GM12891 (cell line): Measurements from ENCODE around the gene ITPA.

Source experiments
- PAX5 ChIP-seq: IDR thresholded peaks from 2 replicates; pipeline ENCODE4 v1.6.1; 2011; ENCODE audit warnings: low read length, moderate library complexity, mild to moderate bottlenecking; ENCODE audit not compliant: insufficient read depth, severe bottlenecking
- POLR2A ChIP-seq: IDR thresholded peaks from 2 replicates; pipeline ENCODE4 v1.6.1; 2011; ENCODE audit warnings: low read depth, low read length, control low read depth
- POLR2AphosphoS5 ChIP-seq: IDR thresholded peaks from 2 replicates; pipeline ENCODE4 v1.6.1; 2011; ENCODE audit warnings: low read depth, low read length, control low read depth
- POU2F2 ChIP-seq: IDR thresholded peaks from 2 replicates; pipeline ENCODE4 v1.6.1; 2011; ENCODE audit warnings: low read depth, mild to moderate bottlenecking, control low read depth, low read length, moderate library complexity
- TAF1 ChIP-seq: IDR thresholded peaks from 2 replicates; pipeline ENCODE4 v1.6.1; 2011; ENCODE audit warnings: low read depth, low read length, control low read depth

DNA sequence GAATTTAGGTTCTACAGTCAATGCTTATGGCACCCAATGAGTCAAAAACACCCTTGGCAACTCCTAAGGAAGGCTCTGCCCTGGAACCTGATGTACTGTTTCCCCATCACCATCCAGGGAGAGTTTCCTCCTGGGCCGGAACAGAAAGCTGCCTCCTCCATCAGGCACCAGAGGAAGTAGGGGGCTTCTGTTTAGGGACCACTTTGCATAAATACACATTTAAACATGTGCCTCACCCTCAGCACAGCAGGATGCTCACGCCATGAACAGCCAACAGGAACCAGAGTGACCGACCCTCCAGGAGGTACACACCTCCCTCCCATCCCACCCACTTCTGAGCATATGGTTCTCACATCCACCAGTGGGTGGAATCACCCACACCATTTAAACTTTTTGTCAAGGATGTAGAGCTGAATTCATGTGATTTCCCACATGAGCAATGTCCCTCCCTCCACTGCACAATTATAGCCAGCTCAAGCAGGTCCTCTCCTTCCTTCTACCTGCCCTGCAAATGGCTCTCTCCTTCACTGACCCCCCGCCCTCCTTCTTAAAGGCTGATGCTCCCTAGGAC lies 19.7 kb upstream of the ITPA start:
- TF ChIP-seq POLR2AphosphoS5 (no peak), PAX5 (no peak), POLR2A (no peak), TAF1 (no peak), POU2F2 (no peak)
